ENCODE data around the gene NDRG2. TPM values are rescaled to one million over a fixed set of nuclear protein-coding genes. Genes with fewer than 3 reads are reported as not detected.

NDRG2 gene
- total RNA-seq, 1 experiment from 2014 or later = 0.82 TPM

Small RNAs within 50 kb of the gene (microRNA-seq; reads per million reads assigned to microRNA genes)
- not detected for gene MIR6717

Other genes starting within 250 kb of the NDRG2 start
- not detected in 2 replicates for gene RNASE6, start 243.8 kb downstream of the NDRG2 start, total RNA-seq (2022)
- gene RNASE1, start 222.2 kb downstream of the NDRG2 start, total RNA-seq (2022) = not detected in 2 replicates
- not detected in 2 replicates for gene RNASE3, start 133.7 kb downstream of the NDRG2 start, total RNA-seq (2022)
- gene RNASE2, start 69.6 kb downstream of the NDRG2 start, total RNA-seq (2022) = not detected in 2 replicates
- gene METTL17, start 35.1 kb downstream of the NDRG2 start, total RNA-seq (2022) = 62.4 and 70.2 TPM in 2 replicates
- not detected in 2 replicates for gene SLC39A2, start 25.8 kb downstream of the NDRG2 start, total RNA-seq (2022)
- not detected in 2 replicates for gene TPPP2, start 5.2 kb upstream of the NDRG2 start, total RNA-seq (2022)
- gene RNASE13, start 9.7 kb upstream of the NDRG2 start, total RNA-seq (2022) = not detected in 2 replicates
- gene RNASE7, start 17.3 kb upstream of the NDRG2 start, total RNA-seq (2022) = 10.9 and 11.8 TPM in 2 replicates
- gene RNASE8, start 32.8 kb upstream of the NDRG2 start, total RNA-seq (2022) = not detected in 2 replicates
- gene ARHGEF40, start 45.2 kb upstream of the NDRG2 start, total RNA-seq (2022) = 3.6 and 6.7 TPM in 2 replicates
- 18.4 and 33.8 TPM in 2 replicates for gene ZNF219, start 73.6 kb upstream of the NDRG2 start, total RNA-seq (2022)
- 0.59 and 1.6 TPM in 2 replicates for gene TMEM253, start 76.0 kb upstream of the NDRG2 start, total RNA-seq (2022)
- gene OR5AU1, start 131.0 kb upstream of the NDRG2 start, total RNA-seq (2022) = not detected in 2 replicates
- 882 and 1,027 TPM in 2 replicates for gene HNRNPC, start 244.4 kb upstream of the NDRG2 start, total RNA-seq (2022)

All from MCF 10A (cell line).